ENCODE data around the gene FAM124A. TPM values are rescaled to one million over a fixed set of nuclear protein-coding genes. Genes with fewer than 3 reads are reported as not detected.
"Not testable (repeated sequence)": the region's sequence is repeated elsewhere in the genome, so short reads cannot be mapped to it uniquely, and the experiment has no call there.

The FAM124A gene
- polyA plus RNA-seq, 3 donors: 0.03 to 0.20 (median 0.13) TPM

DNA sequence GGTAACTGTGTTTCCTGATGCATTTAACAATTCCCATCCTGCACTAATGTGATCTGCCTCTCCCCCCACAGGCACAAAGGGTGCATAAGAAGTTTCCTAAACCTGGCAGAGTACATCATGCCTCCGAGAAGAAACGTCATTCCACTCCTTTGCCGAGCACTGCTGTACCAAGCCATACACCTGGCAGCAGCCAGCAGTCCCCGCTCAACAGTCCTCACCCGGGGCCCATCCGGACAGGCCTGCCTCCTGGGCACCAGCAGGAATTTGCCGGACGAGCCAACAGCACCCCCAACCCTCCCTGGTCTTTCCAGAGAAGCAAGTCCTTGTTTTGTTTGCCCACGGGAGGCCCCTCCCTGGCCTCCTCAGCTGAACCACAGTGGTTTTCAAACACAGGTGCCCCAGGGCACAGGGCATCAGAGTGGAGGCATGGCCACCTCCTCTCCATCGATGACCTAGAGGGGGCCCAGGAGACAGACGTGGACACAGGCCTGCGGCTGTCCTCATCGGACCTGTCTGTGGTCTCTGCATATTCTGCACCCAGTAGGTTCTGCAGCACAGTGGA is 58.3 kb downstream of the FAM124A start:
- intact Hi-C loops (cut with micrococcal nuclease): loop anchor here in 1 of 2 donors (5.0 kb wide), 1 partner anchor 58 kb away; the partner anchor contains the start of gene FAM124A
- Histone ChIP-seq H3K79me2 (ENCODE audit: insufficient read depth, low read length) (no peaks in the 10 kb centered on the region), H3K9me3 (replicated peaks in 1 of 2; ENCODE audit: control insufficient read depth in 1 of 2, insufficient read depth in 1 of 2, low read length in 2 of 2) (no peaks in the 10 kb centered on the region), H2AFZ (ENCODE audit: insufficient read depth, low read depth, low read length, poor library complexity, severe bottlenecking) (no peak overlapping the region), H3K4me2 (replicated peaks; ENCODE audit: extremely low read depth, low read length, poor library complexity, severe bottlenecking) (no peak overlapping the region), H3K27me3 (ENCODE audit: control insufficient read depth in 2 of 2, insufficient read depth in 2 of 2, low read length in 2 of 2) (no peaks in the 10 kb centered on the region), H3K4me1 (ENCODE audit: control insufficient read depth in 1 of 2, insufficient read depth in 2 of 2, low read length in 2 of 2) (no peaks in the 10 kb centered on the region), H3K36me3 (replicated peaks in 1 of 2; ENCODE audit: control insufficient read depth in 1 of 2, insufficient read depth in 2 of 2, low read length in 2 of 2) (no peaks in the 10 kb centered on the region), H4K20me1 (ENCODE audit: insufficient read depth, low read length) (no peaks in the 10 kb centered on the region), H3K9ac (ENCODE audit: insufficient read depth, low read length, poor library complexity, severe bottlenecking) (no peak overlapping the region), H3K4me3 (replicated peaks in 1 of 3; ENCODE audit: low read depth in 2 of 3, low read length in 3 of 3) (no peak overlapping the region), H3K27ac (ENCODE audit: low read depth in 1 of 2, low read length in 2 of 2) (no peak overlapping the region)
- no peaks in the 10 kb centered on the region for H3K9me3 Mint-ChIP-seq
- H3K4me1 Mint-ChIP-seq: peaks cover 1% of the 10 kb centered on the region
- WGBS (ENCODE audit: insufficient coverage): 95% methylated on average over 13 of the region's 13 CpGs
- H3K27ac Mint-ChIP-seq: no peak overlapping the region
- TF ChIP-seq, protein P1, sequence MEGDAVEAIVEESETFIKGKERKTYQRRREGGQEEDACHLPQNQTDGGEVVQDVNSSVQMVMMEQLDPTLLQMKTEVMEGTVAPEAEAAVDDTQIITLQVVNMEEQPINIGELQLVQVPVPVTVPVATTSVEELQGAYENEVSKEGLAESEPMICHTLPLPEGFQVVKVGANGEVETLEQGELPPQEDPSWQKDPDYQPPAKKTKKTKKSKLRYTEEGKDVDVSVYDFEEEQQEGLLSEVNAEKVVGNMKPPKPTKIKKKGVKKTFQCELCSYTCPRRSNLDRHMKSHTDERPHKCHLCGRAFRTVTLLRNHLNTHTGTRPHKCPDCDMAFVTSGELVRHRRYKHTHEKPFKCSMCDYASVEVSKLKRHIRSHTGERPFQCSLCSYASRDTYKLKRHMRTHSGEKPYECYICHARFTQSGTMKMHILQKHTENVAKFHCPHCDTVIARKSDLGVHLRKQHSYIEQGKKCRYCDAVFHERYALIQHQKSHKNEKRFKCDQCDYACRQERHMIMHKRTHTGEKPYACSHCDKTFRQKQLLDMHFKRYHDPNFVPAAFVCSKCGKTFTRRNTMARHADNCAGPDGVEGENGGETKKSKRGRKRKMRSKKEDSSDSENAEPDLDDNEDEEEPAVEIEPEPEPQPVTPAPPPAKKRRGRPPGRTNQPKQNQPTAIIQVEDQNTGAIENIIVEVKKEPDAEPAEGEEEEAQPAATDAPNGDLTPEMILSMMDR (IDR thresholded peaks at IDR 0.05): no peak
- DNase-seq: no peak
- no peak overlapping the region for H3K4me3 Mint-ChIP-seq
- H3K27me3 Mint-ChIP-seq (ENCODE audit: low read depth in 3 of 3): peaks cover 1 to 2% (median 2%) of the 10 kb centered on the region in 3 donors
- peaks cover 0 to 3% of the 10 kb centered on the region in 2 donors for H3K36me3 Mint-ChIP-seq

DNA sequence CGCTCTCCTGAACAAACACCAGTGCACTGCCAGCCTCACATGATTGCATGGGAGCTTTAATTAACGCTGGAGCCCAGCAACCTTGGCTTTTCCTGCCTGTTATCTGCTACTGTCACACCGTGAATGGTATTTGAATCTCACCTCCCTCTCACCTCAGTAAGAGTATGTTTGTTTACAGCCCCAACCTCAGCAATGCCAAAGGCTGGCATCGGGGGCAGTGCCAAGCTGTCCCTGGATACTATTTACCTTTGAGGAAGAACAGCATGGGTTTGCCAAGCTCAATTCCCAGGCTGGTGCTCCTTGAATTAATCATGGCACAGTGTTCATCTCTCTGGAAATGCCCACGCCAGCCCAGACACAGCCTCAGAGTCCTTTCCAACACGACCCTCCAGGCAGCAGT is 60.1 kb downstream of the FAM124A start:
- WGBS (ENCODE audit: insufficient coverage): 97% methylated on average over 5 of the region's 6 CpGs
- no peaks in the 10 kb centered on the region for H4K20me1 ChIP-seq (ENCODE audit: insufficient read depth, low read length)
- no peaks in the 10 kb centered on the region for H3K36me3 ChIP-seq (replicated peaks in 1 of 2; ENCODE audit: control insufficient read depth in 1 of 2, insufficient read depth in 2 of 2, low read length in 2 of 2)
- no peak overlapping the region for H3K27ac ChIP-seq (ENCODE audit: low read depth in 1 of 2, low read length in 2 of 2)
- Mint-ChIP-seq H3K36me3 (peaks cover 0 to 3% of the 10 kb centered on the region in 2 donors), H3K27me3 (ENCODE audit: low read depth in 3 of 3) (peaks cover 2 to 5% (median 2%) of the 10 kb centered on the region in 3 donors), H3K27ac (no peak overlapping the region), H3K9me3 (no peaks in the 10 kb centered on the region), H3K4me1 (peaks cover 2% of the 10 kb centered on the region), H3K4me3 (no peak overlapping the region)
- H3K79me2 ChIP-seq (ENCODE audit: insufficient read depth, low read length): no peaks in the 10 kb centered on the region
- H3K4me2 ChIP-seq (replicated peaks; ENCODE audit: extremely low read depth, low read length, poor library complexity, severe bottlenecking): no peak overlapping the region
- no peak for DNase-seq
- no peak overlapping the region for H3K4me3 ChIP-seq (replicated peaks in 1 of 3; ENCODE audit: low read depth in 2 of 3, low read length in 3 of 3)
- H3K4me1 ChIP-seq (ENCODE audit: control insufficient read depth in 1 of 2, insufficient read depth in 2 of 2, low read length in 2 of 2): no peaks in the 10 kb centered on the region
- H3K9me3 ChIP-seq (replicated peaks in 1 of 2; ENCODE audit: control insufficient read depth in 1 of 2, insufficient read depth in 1 of 2, low read length in 2 of 2): no peaks in the 10 kb centered on the region
- intact Hi-C loops (cut with micrococcal nuclease): loop anchor here in 1 of 2 donors (5.0 kb wide), 1 partner anchor 60 kb away; the partner anchor contains the start of gene FAM124A
- TF ChIP-seq, protein P1 (IDR thresholded peaks at IDR 0.05): no peak
- no peaks in the 10 kb centered on the region for H3K27me3 ChIP-seq (ENCODE audit: control insufficient read depth in 2 of 2, insufficient read depth in 2 of 2, low read length in 2 of 2)
- no peak overlapping the region for H3K9ac ChIP-seq (ENCODE audit: insufficient read depth, low read length, poor library complexity, severe bottlenecking)
- no peak overlapping the region for H2AFZ ChIP-seq (ENCODE audit: insufficient read depth, low read depth, low read length, poor library complexity, severe bottlenecking)

DNA sequence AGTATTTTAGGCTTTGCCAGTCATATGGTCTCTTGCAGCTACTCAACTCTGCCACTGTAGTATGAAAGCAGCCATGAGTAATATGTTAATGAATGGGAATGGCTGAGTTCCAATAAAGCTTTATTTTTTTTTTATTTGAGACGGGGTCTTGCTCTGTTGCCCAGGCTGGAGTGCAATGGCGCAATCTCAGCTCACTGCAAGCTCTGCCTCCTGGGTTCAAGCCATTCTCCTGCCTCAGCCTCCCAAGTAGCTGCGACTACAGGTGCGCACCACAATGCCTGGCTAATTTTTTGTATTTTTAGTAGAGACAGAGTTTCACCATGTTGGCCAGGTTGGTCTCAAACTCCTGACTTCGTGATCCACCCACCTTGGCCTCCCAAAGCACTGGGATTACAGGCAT is 60.7 kb downstream of the FAM124A start:
- not testable (repeated sequence) for H3K36me3 ChIP-seq (replicated peaks in 1 of 2; ENCODE audit: control insufficient read depth in 1 of 2, insufficient read depth in 2 of 2, low read length in 2 of 2); H3K9ac ChIP-seq (ENCODE audit: insufficient read depth, low read length, poor library complexity, severe bottlenecking); H3K4me1 ChIP-seq (ENCODE audit: control insufficient read depth in 1 of 2, insufficient read depth in 2 of 2, low read length in 2 of 2); H2AFZ ChIP-seq (ENCODE audit: insufficient read depth, low read depth, low read length, poor library complexity, severe bottlenecking); H3K79me2 ChIP-seq (ENCODE audit: insufficient read depth, low read length); H3K9me3 ChIP-seq (replicated peaks in 1 of 2; ENCODE audit: control insufficient read depth in 1 of 2, insufficient read depth in 1 of 2, low read length in 2 of 2); H3K36me3 Mint-ChIP-seq; H3K27ac ChIP-seq (ENCODE audit: low read depth in 1 of 2, low read length in 2 of 2); H4K20me1 ChIP-seq (ENCODE audit: insufficient read depth, low read length); H3K4me1 Mint-ChIP-seq; H3K9me3 Mint-ChIP-seq; H3K27me3 Mint-ChIP-seq (ENCODE audit: low read depth in 3 of 3); DNase-seq; H3K4me2 ChIP-seq (replicated peaks; ENCODE audit: extremely low read depth, low read length, poor library complexity, severe bottlenecking); H3K4me3 ChIP-seq (replicated peaks in 1 of 3; ENCODE audit: low read depth in 2 of 3, low read length in 3 of 3); H3K4me3 Mint-ChIP-seq; H3K27me3 ChIP-seq (ENCODE audit: control insufficient read depth in 2 of 2, insufficient read depth in 2 of 2, low read length in 2 of 2); H3K27ac Mint-ChIP-seq
- intact Hi-C loops (cut with micrococcal nuclease): loop anchor here in 1 of 2 donors (5.0 kb wide), 1 partner anchor 61 kb away; the partner anchor contains the start of gene FAM124A
- WGBS (ENCODE audit: insufficient coverage): 100% methylated on average over 2 of the region's 5 CpGs

Measured in CD14-positive monocyte (primary cell).